Measurements from ENCODE around the gene RNF220.

DNA sequence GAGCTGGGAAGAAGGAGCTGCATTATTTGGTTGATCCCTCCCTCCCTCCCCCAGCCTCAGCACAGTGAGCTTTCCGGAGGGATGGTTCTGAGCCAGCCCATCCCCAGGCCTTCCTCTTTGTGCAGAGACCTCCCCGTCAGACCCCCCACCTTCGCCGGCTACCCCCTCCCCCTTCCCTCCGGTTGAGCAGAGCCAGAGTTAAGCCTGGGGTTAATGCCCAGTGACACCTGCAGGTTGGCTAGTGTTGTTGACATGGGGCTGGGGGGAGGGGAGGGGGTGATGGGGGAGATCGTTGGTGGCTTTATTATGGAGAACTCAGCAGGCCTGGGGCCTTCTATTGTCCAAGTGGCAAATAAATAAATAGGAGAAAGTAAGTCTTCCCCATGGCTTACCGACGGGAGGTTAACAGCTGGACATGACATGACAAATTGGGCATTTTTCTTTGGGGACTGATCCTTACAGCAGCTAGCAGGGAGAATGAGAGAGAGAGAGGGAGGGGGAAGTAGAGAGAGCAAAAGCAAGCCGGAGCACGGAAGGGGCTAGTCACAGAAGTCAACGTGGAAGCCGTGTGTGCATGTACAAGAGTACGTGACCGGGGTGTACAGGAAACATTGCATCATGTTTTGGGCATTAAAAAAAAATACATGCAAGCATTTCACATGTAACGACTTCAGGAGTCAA, 138.1 kb downstream of the RNF220 start:
- TF ChIP-seq, protein P1, sequence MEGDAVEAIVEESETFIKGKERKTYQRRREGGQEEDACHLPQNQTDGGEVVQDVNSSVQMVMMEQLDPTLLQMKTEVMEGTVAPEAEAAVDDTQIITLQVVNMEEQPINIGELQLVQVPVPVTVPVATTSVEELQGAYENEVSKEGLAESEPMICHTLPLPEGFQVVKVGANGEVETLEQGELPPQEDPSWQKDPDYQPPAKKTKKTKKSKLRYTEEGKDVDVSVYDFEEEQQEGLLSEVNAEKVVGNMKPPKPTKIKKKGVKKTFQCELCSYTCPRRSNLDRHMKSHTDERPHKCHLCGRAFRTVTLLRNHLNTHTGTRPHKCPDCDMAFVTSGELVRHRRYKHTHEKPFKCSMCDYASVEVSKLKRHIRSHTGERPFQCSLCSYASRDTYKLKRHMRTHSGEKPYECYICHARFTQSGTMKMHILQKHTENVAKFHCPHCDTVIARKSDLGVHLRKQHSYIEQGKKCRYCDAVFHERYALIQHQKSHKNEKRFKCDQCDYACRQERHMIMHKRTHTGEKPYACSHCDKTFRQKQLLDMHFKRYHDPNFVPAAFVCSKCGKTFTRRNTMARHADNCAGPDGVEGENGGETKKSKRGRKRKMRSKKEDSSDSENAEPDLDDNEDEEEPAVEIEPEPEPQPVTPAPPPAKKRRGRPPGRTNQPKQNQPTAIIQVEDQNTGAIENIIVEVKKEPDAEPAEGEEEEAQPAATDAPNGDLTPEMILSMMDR (IDR thresholded peaks at IDR 0.05) = no peak
- TF ChIP-seq POLR2A (IDR thresholded peaks at IDR 0.05) (no peak), POLR2AphosphoS5 (IDR thresholded peaks at IDR 0.05) (no peak), EP300 (IDR thresholded peaks at IDR 0.05; ENCODE audit: low read depth) (no peak)
